Measurements from ENCODE around the gene GPR83.
"Not testable (repeated sequence)": the region's sequence is repeated elsewhere in the genome, so short reads cannot be mapped to it uniquely, and the experiment has no call there.

GPR83 gene

DNA sequence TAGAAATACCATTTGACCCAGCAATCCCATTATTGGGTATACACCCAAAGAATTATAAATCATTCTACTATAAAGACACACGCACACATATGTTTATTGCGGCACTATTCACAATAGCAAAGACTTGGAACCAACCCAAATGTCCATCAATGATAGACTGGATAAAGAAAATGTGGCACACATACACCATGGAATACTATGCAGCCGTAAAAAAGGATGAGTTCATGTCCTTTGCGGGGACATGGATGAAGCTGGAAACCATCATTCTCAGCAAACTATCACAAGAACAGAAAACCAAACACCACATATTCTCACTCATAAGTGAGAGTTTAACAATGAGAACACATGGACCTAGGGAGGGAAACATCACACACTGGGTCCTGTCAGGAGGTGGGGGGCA, 9.3 kb downstream of the GPR83 start:
- DNase-seq; in situ Hi-C loops (cut with MboI; ENCODE audit: low pct_unique_long_range_greater_than_20kb, low sequenced_read_pairs): not testable (repeated sequence)

DNA sequence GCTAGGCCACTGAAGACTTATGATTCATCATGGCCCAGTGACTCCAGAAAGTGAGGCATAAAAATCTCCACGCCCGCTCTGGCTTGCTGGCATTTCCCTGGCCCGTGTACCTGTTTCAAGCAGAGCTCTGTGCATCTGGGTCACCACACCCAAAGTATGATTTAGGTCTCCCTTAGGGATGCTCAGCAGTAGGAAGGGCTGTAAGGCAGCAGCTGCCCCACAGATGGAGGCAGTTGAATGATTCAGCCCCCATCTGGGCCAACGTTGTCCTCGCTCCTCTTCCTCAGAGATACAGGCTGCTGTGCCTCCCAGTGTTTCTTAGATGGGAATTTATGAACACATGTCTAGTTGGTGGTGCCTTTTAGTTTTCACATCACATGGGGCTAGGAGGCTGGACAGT, 21.6 kb downstream of the GPR83 start:
- in situ Hi-C loops (cut with MboI; ENCODE audit: low pct_unique_long_range_greater_than_20kb, low sequenced_read_pairs) = no loop called here
- DNase-seq = no peak

DNA sequence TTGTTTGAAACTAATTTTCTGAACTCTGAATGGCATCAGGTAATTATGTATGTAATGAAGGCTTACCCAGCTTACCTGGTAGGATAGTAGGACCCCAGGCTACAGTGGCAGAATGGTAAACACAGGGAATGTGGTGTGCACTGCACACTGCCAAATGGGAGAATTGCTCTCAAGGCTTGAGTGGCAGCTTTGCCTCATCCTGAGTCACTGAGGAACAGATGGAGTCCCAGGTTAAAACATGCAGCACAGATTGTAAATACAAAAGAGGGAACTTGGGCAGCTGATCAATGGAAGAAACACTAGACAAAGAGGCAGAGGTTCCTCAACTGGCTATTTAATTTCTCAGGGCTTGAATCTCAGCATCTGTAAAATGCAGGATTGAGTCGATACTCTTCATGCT, 24.4 kb downstream of the GPR83 start:
- in situ Hi-C loops (cut with MboI; ENCODE audit: low pct_unique_long_range_greater_than_20kb, low sequenced_read_pairs) = no loop called here
- DNase-seq = no peak

GRCh38 chr11:94370576-94370975, 30.6 kb downstream of the GPR83 start:
- in situ Hi-C loops (cut with MboI; ENCODE audit: low pct_unique_long_range_greater_than_20kb, low sequenced_read_pairs) = not testable (repeated sequence)

DNA sequence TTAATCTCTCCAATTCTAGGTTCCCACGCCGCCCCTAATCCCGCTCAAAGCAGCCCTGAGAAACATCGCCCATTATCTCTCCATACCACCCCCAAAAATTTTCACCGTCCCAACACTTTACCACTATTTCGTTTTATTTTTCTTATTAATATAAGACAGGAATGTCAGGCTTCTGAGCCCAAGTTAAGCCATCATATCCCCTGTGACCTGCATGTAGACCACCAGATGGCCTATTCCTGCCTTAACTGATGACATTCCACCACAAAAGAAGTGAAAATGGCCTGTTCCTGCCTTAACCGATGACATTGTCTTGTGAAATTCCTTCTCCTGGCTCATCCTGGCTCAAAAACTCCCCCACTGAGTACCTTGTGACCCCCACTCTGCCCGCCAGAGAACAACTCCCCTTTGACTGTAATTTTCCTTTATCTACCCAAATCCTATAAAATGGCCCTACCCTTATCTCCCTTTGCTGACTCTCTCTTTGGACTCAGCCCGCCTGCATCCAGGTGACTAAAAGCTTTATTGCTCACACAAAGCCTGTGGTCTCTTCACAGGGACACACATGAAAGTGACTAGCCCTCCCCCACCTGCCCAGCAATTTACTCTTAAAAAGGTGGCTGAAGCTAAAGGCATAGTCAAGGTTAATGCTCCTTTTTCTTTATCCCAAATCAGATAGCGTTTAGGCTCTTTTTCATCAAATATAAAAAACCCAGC, 50.2 kb downstream of the GPR83 start:
- in situ Hi-C loops (cut with MboI; ENCODE audit: low pct_unique_long_range_greater_than_20kb, low sequenced_read_pairs); DNase-seq: not testable (repeated sequence)

More at GRCh38 chr11:94370576-94370975, 30.6 kb downstream of the GPR83 start:
- DNase-seq = not testable (repeated sequence)

GRCh38 chr11:94346311-94346710, 54.9 kb downstream of the GPR83 start:
- in situ Hi-C loops (cut with MboI; ENCODE audit: low pct_unique_long_range_greater_than_20kb, low sequenced_read_pairs); DNase-seq: not testable (repeated sequence)

GRCh38 chr11:94343495-94343894, 57.7 kb downstream of the GPR83 start:
- no peak for DNase-seq
- in situ Hi-C loops (cut with MboI; ENCODE audit: low pct_unique_long_range_greater_than_20kb, low sequenced_read_pairs) = no loop called here

DNA sequence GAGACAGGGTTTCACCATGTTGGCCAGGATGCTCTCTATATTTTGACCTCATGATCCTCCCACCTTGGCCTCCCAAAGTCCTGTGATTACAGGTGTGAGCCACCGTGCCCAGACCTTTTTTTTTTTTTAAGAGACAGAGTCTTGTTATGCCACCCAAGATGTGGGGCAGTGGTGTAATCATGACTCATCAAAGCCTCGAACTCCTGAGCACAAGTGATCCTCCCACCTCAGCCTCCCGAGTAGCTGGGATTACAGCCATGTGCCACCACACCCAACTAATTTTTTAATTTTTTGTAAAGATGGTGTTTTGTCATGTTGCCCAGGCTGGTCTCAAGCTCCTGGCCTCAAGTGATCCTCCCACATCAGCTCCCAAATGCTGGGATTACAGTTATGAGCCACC, 59.0 kb downstream of the GPR83 start:
- no peak for DNase-seq
- in situ Hi-C loops (cut with MboI; ENCODE audit: low pct_unique_long_range_greater_than_20kb, low sequenced_read_pairs) = no loop called here

DNA sequence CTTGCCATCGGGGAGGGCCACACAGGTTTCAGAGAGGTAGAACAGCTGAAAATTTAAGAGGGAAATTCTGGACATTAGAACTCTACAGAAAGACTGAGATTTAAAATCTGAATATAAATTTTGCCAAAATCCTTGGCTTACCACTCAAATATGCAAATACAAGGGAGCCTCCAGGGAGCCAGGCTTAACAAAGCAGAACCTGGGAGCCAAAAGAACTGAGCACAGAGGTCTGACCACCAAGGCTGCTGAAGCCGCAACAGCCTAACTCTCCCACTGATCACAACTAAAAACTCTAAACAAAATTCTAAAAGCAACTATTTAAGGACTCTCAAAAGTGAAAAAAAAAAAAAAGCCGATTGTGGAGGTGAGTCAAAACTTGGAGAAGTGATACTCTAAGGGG, 62.6 kb downstream of the GPR83 start:
- DNase-seq = no peak
- in situ Hi-C loops (cut with MboI; ENCODE audit: low pct_unique_long_range_greater_than_20kb, low sequenced_read_pairs) = no loop called here

- in situ Hi-C loops (cut with MboI; ENCODE audit: low pct_unique_long_range_greater_than_20kb, low sequenced_read_pairs) = no loop called here
- DNase-seq = no peak
Observed at GRCh38 chr11:94336033-94336432, 65.2 kb downstream of the GPR83 start.

DNA sequence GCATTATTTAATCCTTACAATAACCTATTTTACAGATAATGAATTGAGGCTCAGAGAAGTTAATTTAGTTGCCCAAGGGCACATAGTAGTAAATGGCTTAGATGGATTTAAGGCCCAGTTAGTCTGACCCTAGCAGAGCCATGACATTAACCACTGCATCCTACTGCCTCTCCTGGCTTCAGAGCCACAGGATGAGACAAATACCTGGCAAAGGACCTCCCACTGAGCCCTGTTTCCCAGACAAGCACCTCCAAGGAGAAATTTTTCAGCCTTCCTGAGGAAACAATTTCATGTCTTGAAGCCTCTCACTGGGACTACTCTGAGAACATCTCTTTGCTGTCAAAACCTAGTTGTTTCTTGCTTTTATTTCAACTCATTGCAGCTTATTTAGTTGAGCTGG, 68.4 kb downstream of the GPR83 start:
- DNase-seq = no peak
- in situ Hi-C loops (cut with MboI; ENCODE audit: low pct_unique_long_range_greater_than_20kb, low sequenced_read_pairs) = no loop called here

GRCh38 chr11:94330789-94331188, 70.4 kb downstream of the GPR83 start:
- no peak for DNase-seq
- in situ Hi-C loops (cut with MboI; ENCODE audit: low pct_unique_long_range_greater_than_20kb, low sequenced_read_pairs) = no loop called here

- in situ Hi-C loops (cut with MboI; ENCODE audit: low pct_unique_long_range_greater_than_20kb, low sequenced_read_pairs) = no loop called here
- DNase-seq = no peak
Observed at GRCh38 chr11:94329501-94329900, 71.7 kb downstream of the GPR83 start.

DNA sequence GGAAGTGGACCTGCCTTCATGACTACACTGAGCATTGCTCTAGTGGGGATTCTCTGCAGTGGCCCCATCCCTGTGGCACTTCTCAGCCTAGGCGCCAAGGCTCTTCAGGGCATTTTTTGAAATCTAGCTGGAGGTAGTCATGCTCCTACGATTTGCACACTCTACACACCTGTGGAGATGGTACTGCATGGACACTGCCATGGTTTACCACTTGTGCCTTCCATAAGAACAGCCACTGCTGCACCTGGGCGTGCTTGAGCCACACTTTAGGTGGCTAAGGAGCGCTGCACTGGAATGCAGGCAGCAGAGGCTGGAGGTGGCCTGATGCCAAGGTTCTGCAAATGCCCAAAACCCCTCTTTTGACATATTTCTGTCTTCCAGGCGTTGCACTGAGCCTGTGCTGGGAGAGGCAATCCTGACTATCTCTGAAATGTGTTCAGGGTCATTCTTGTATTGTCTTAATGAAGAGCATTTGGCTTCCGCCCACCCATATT, 72.6 kb downstream of the GPR83 start:
- in situ Hi-C loops (cut with MboI; ENCODE audit: low pct_unique_long_range_greater_than_20kb, low sequenced_read_pairs) = no loop called here
- no peak for DNase-seq
